ENCODE data around the gene PTPRU. TPM values are rescaled to one million over a fixed set of nuclear protein-coding genes. Genes with fewer than 3 reads are reported as not detected.

Gene PTPRU
- total RNA-seq, 1 experiment from 2014 or later, result 40.7 TPM

DNA sequence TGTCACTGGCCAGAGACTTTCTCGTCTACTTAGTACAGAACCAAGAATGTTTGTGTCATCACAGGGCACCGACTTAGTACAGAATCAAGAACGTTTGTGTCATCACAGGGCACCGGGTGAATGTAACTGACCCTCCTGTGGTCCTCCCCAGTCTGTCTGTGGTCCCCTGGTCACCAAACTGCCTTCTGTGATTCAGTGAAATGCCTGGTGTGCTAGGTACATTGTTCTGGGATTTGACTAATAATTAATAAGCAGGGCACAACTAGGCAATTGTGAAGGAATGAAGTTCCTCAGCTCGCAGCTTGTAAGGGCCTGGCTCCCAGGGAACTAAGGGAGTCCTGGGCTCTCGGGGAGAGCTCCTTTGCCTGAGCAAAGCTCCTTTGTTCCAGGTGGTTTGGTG, 12.8 kb upstream of the PTPRU start:
- CTCF ChIA-PET, result no interaction called here
- no TSS peak for BruUV-seq (replicated peaks)
- Histone ChIP-seq H2AFZ (ENCODE audit: low read depth, low read length, poor library complexity, severe bottlenecking) (no peak overlapping the region), H3K9me2 (ENCODE audit: insufficient read depth) (no peaks in the 10 kb centered on the region), H3K36me3 (ENCODE audit: control insufficient read depth in 1 of 2, insufficient read depth in 2 of 2, low read length in 2 of 2) (peaks cover 0 to 23% of the 10 kb centered on the region in 2 experiments; a peak in 1 of 4 replicates), H3K9ac (ENCODE audit: low read length) (no peak overlapping the region), H3K4me1 (ENCODE audit: control insufficient read depth in 1 of 2, insufficient read depth in 2 of 2, low read length in 2 of 2) (peaks cover 2 to 7% of the 10 kb centered on the region in 2 experiments; a peak in 2 of 4 replicates), H3K27ac (ENCODE audit: low read depth, low read length) (no peak overlapping the region), H3K27me3 (ENCODE audit: insufficient read depth, low read length) (no peaks in the 10 kb centered on the region), H4K20me1 (ENCODE audit: insufficient read depth) (no peaks in the 10 kb centered on the region), H3K4me2 (ENCODE audit: low read length) (no peak overlapping the region), H3K9me3 (ENCODE audit: control insufficient read depth in 1 of 2, insufficient read depth in 1 of 2, low read depth in 1 of 2, low read length in 2 of 2) (no peaks in the 10 kb centered on the region), H3K4me3 (replicated peaks in 1 of 2; ENCODE audit: low read depth in 1 of 2, low read length in 2 of 2) (no peak overlapping the region), H3K79me2 (ENCODE audit: insufficient read depth, low read length) (peaks cover 63% of the 10 kb centered on the region)
- intact Hi-C loops (cut with micrococcal nuclease), result no loop called here
- DNase-seq (ENCODE audit: low read depth, low spot score) (no peak), ATAC-seq (no peak)
- TF ChIP-seq POLR2A (IDR thresholded peaks at IDR 0.05; ENCODE audit: borderline replicate concordance, extremely low read depth, insufficient read depth, insufficient read length) (no peak), EZH2phosphoT487 (IDR thresholded peaks at IDR 0.05; ENCODE audit: borderline replicate concordance) (no peak), ELF1 (IDR thresholded peaks at IDR 0.05; ENCODE audit: borderline replicate concordance, low read depth) (no peak), ZBTB33 (IDR thresholded peaks at IDR 0.05; ENCODE audit: extremely low read depth, insufficient replicate concordance, low read length) (no peak)
- POLR2A ChIA-PET, result no interaction called here
- RAD21 ChIA-PET (ENCODE audit: low non-redundant PET in 1 of 2, low total read pairs in 2 of 2, uncharacterized antibody in 2 of 2, unreplicated experiment in 2 of 2), result no interaction called here

DNA sequence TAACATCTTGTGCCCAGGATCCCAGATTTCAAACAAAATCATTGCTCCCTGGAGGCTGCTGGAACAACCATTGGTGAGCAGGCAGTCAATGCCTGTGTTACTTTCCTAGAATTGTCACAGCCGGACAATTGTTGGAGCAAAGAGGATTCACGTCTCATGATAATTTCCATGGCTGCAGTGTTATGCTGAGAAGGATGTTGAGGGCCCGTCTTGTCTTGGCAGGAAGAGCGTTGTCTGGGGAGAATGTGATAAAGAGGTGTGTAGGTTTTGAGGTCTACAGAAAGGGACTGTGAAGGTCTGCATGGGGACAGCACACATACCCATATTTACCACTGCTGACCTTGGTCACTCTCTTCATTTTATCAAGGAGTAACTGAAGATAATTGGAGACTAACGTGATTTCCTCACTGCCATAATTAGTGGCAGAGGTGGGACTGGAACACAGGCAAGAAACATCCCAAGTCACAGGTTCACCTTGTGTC, 11.9 kb upstream of the PTPRU start:
- ATAC-seq (no peak), DNase-seq (ENCODE audit: low read depth, low spot score) (no peak)
- H3K27ac ChIP-seq (ENCODE audit: low read depth, low read length), result no peak overlapping the region
- no peak overlapping the region for H2AFZ ChIP-seq (ENCODE audit: low read depth, low read length, poor library complexity, severe bottlenecking)
- no peaks in the 10 kb centered on the region for H3K9me2 ChIP-seq (ENCODE audit: insufficient read depth)
- no peaks in the 10 kb centered on the region for H4K20me1 ChIP-seq (ENCODE audit: insufficient read depth)
- H3K27me3 ChIP-seq (ENCODE audit: insufficient read depth, low read length), result no peaks in the 10 kb centered on the region
- peaks cover 0 to 16% of the 10 kb centered on the region in 2 experiments; a peak in 1 of 4 replicates for H3K36me3 ChIP-seq (ENCODE audit: control insufficient read depth in 1 of 2, insufficient read depth in 2 of 2, low read length in 2 of 2)
- H3K79me2 ChIP-seq (ENCODE audit: insufficient read depth, low read length), result peaks cover 69% of the 10 kb centered on the region
- no peak overlapping the region for H3K4me2 ChIP-seq (ENCODE audit: low read length)
- no TSS peak for BruUV-seq (replicated peaks)
- intact Hi-C loops (cut with micrococcal nuclease), result no loop called here
- RAD21 ChIA-PET (ENCODE audit: low non-redundant PET in 1 of 2, low total read pairs in 2 of 2, uncharacterized antibody in 2 of 2, unreplicated experiment in 2 of 2), result no interaction called here
- H3K9ac ChIP-seq (ENCODE audit: low read length), result no peak overlapping the region
- H3K4me1 ChIP-seq (ENCODE audit: control insufficient read depth in 1 of 2, insufficient read depth in 2 of 2, low read length in 2 of 2), result peaks cover 2 to 8% of the 10 kb centered on the region in 2 experiments; a peak in 3 of 4 replicates
- H3K4me3 ChIP-seq (replicated peaks in 1 of 2; ENCODE audit: low read depth in 1 of 2, low read length in 2 of 2), result no peak overlapping the region
- TF ChIP-seq CTCF (IDR thresholded peaks at IDR 0.05 in 2 of 3, conservative IDR thresholded peaks at IDR 0.05 in 1 of 3; ENCODE audit: borderline replicate concordance in 1 of 3, insufficient read depth in 1 of 3, low read depth in 2 of 3, low read length in 2 of 3) (no peak), FOSL1 (IDR thresholded peaks at IDR 0.05; ENCODE audit: low read depth) (no peak), ELF1 (IDR thresholded peaks at IDR 0.05; ENCODE audit: borderline replicate concordance, low read depth) (no peak), EZH2phosphoT487 (IDR thresholded peaks at IDR 0.05; ENCODE audit: borderline replicate concordance) (no peak), MAX (IDR thresholded peaks at IDR 0.05) (no peak), TCF7L2 (IDR thresholded peaks at IDR 0.05; ENCODE audit: borderline replicate concordance, extremely low read depth, insufficient read depth, insufficient read length) (no peak), POLR2AphosphoS5 (IDR thresholded peaks at IDR 0.05; ENCODE audit: low read depth, low read length) (no peak), JUND (IDR thresholded peaks at IDR 0.05) (no peak), ZNF274 (IDR thresholded peaks at IDR 0.05; ENCODE audit: low read depth, low read length) (no peak), ZFX (IDR thresholded peaks at IDR 0.05) (no peak), EZH2 (IDR thresholded peaks at IDR 0.05) (no peak)
- CTCF ChIA-PET, result no interaction called here
- POLR2A ChIA-PET, result no interaction called here
- no peaks in the 10 kb centered on the region for H3K9me3 ChIP-seq (ENCODE audit: control insufficient read depth in 1 of 2, insufficient read depth in 1 of 2, low read depth in 1 of 2, low read length in 2 of 2)
